ENCODE results near the gene ITSN1.

DNA sequence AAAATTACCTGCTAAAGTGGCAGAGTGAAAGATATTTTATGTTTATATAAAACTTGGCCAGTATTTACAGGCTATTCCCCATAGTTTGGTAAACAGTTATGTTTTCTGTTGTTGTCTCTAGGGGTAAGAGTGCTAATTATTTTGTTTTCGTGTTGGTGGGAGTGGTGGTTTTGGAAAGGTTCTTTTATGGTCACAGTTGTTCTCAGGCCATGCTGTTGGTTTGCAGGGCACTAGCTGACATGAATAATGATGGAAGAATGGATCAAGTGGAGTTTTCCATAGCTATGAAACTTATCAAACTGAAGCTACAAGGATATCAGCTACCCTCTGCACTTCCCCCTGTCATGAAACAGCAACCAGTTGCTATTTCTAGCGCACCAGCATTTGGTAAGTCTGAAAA is 92.5 kb downstream of the ITSN1 start:
- TF ChIP-seq, protein P1, sequence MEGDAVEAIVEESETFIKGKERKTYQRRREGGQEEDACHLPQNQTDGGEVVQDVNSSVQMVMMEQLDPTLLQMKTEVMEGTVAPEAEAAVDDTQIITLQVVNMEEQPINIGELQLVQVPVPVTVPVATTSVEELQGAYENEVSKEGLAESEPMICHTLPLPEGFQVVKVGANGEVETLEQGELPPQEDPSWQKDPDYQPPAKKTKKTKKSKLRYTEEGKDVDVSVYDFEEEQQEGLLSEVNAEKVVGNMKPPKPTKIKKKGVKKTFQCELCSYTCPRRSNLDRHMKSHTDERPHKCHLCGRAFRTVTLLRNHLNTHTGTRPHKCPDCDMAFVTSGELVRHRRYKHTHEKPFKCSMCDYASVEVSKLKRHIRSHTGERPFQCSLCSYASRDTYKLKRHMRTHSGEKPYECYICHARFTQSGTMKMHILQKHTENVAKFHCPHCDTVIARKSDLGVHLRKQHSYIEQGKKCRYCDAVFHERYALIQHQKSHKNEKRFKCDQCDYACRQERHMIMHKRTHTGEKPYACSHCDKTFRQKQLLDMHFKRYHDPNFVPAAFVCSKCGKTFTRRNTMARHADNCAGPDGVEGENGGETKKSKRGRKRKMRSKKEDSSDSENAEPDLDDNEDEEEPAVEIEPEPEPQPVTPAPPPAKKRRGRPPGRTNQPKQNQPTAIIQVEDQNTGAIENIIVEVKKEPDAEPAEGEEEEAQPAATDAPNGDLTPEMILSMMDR (conservative IDR thresholded peaks at IDR 0.05; ENCODE audit: low read depth in 2 of 2): no peak
- TF ChIP-seq ZNF114 (CRISPR knock-in tag; IDR thresholded peaks at IDR 0.05) (no peak), POLR2AphosphoS5 (IDR thresholded peaks at IDR 0.05; ENCODE audit: low read depth) (no peak), EZH2 (IDR thresholded peaks at IDR 0.05; ENCODE audit: low read depth, unreplicated experiment) (no peak), CREB1 (CRISPR knock-in tag; IDR thresholded peaks at IDR 0.05; ENCODE audit: low read depth) (no peak), JUNB (IDR thresholded peaks at IDR 0.05; ENCODE audit: unreplicated experiment) (no peak)
- TF ChIP-seq, protein P2, sequence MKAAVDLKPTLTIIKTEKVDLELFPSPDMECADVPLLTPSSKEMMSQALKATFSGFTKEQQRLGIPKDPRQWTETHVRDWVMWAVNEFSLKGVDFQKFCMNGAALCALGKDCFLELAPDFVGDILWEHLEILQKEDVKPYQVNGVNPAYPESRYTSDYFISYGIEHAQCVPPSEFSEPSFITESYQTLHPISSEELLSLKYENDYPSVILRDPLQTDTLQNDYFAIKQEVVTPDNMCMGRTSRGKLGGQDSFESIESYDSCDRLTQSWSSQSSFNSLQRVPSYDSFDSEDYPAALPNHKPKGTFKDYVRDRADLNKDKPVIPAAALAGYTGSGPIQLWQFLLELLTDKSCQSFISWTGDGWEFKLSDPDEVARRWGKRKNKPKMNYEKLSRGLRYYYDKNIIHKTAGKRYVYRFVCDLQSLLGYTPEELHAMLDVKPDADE (IDR thresholded peaks at IDR 0.05): no peak
